SK-N-SH treated with all-trans-retinoic acid at 6 μM for 48 hours (cell line): Measurements from ENCODE around the gene KCNK10.

Experiments used
- ARNTL ChIP-seq: fragments of 450-650 bp; formaldehyde crosslinking; IDR thresholded peaks from 2 replicates; pipeline ENCODE4 v1.5.0; 2020; ENCODE audit warnings: low read depth, mild to moderate bottlenecking, moderate library complexity, borderline replicate concordance
- CSDC2 ChIP-seq: fragments of 250-450 bp; sonication (Bioruptor Pico); IDR thresholded peaks from 2 replicates; pipeline ENCODE4 v1.5.0; 2020; ENCODE audit warnings: mild to moderate bottlenecking, moderate library complexity
- GLIS3 ChIP-seq: fragments of 250-450 bp; sonication (Bioruptor Pico); IDR thresholded peaks from 2 replicates; pipeline ENCODE4 v1.5.0; 2020; ENCODE audit warnings: mild to moderate bottlenecking, moderate library complexity
- PPARA ChIP-seq: fragments of 250-450 bp; sonication (Bioruptor Pico); IDR thresholded peaks from 2 replicates; pipeline ENCODE4 v1.5.0; 2020; ENCODE audit warnings: mild to moderate bottlenecking, borderline replicate concordance
- SNAI2 ChIP-seq: fragments of 250-450 bp; sonication (Bioruptor Pico); IDR thresholded peaks from 2 replicates; pipeline ENCODE4 v1.5.0; 2020; ENCODE audit warnings: mild to moderate bottlenecking, moderate library complexity
- TCF4 ChIP-seq: fragments of 250-450 bp; sonication (Bioruptor Pico); IDR thresholded peaks from 2 replicates; pipeline ENCODE4 v1.8.0; 2021; ENCODE audit warnings: mild to moderate bottlenecking, moderate library complexity, borderline replicate concordance
- ZC3H10 ChIP-seq: fragments of 250-450 bp; sonication (Bioruptor Pico); IDR thresholded peaks from 2 replicates; pipeline ENCODE4 v1.5.1; 2021; ENCODE audit warnings: mild to moderate bottlenecking, moderate library complexity
- ZFP3 ChIP-seq: fragments of 250-450 bp; sonication (Bioruptor Pico); IDR thresholded peaks from 2 replicates; pipeline ENCODE4 v1.5.0; 2020; ENCODE audit warnings: mild to moderate bottlenecking, moderate library complexity
- ZFP30 ChIP-seq: fragments of 450-650 bp; formaldehyde crosslinking; IDR thresholded peaks from 2 replicates; pipeline ENCODE4 v1.5.0; 2022; ENCODE audit warnings: mild to moderate bottlenecking, moderate library complexity
- ZNF8 ChIP-seq: fragments of 450-650 bp; formaldehyde crosslinking; IDR thresholded peaks from 2 replicates; pipeline ENCODE4 v1.5.0; 2020; ENCODE audit warnings: mild to moderate bottlenecking, moderate library complexity
- TF ChIP-seq, protein P1 (sequence below): fragments of 250-450 bp; sonication (Bioruptor Pico); IDR thresholded peaks from 2 replicates; pipeline ENCODE4 v1.5.1; 2021; ENCODE audit warnings: mild to moderate bottlenecking, moderate library complexity
- TF ChIP-seq, protein P2 (sequence below): fragments of 250-450 bp; sonication (Bioruptor Pico); IDR thresholded peaks from 2 replicates; pipeline ENCODE4 v1.8.0; 2020; ENCODE audit warnings: mild to moderate bottlenecking, moderate library complexity, borderline replicate concordance
- TF ChIP-seq, protein P3 (sequence below): fragments of 250-450 bp; sonication (Bioruptor Pico); IDR thresholded peaks from 2 replicates; pipeline ENCODE4 v1.5.1; 2020; ENCODE audit warnings: low read depth, mild to moderate bottlenecking, moderate library complexity
- TF ChIP-seq, protein P4 (sequence below): fragments of 250-450 bp; sonication (Bioruptor Pico); IDR thresholded peaks from 2 replicates; pipeline ENCODE4 v1.5.0; 2020; ENCODE audit warnings: mild to moderate bottlenecking, moderate library complexity

DNA sequence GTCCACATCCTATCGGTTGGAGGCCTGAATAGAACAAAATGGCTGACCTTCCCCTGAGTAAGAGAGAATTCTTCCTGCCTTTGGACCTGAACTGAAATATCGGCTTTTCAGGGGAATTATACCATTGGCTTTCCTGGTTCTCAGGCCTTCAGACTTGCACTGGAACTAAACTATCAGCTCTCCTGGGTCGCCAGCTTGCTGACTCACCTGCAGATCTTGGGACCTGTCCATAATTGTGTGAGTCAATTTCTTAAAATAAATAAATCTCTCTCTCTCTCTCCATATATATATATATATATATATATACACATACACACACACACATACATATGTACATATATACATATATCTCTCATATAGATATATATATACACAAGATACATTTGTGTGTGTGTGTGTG is 41.6 kb downstream of the KCNK10 start:
- TF ChIP-seq ZNF8 (CRISPR knock-in tag) (no peak), GLIS3 (CRISPR knock-in tag) (no peak), PPARA (no peak), ARNTL (CRISPR knock-in tag) (no peak), ZFP30 (CRISPR knock-in tag) (no peak), TCF4 (CRISPR knock-in tag) (no peak), SNAI2 (CRISPR knock-in tag) (no peak), CSDC2 (no peak), ZFP3 (CRISPR knock-in tag) (no peak), ZC3H10 (CRISPR knock-in tag) (no peak)
- TF ChIP-seq, protein P1, sequence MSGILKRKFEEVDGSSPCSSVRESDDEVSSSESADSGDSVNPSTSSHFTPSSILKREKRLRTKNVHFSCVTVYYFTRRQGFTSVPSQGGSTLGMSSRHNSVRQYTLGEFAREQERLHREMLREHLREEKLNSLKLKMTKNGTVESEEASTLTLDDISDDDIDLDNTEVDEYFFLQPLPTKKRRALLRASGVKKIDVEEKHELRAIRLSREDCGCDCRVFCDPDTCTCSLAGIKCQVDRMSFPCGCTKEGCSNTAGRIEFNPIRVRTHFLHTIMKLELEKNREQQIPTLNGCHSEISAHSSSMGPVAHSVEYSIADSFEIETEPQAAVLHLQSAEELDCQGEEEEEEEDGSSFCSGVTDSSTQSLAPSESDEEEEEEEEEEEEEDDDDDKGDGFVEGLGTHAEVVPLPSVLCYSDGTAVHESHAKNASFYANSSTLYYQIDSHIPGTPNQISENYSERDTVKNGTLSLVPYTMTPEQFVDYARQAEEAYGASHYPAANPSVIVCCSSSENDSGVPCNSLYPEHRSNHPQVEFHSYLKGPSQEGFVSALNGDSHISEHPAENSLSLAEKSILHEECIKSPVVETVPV (CRISPR knock-in tag): no peak
- TF ChIP-seq, protein P2, sequence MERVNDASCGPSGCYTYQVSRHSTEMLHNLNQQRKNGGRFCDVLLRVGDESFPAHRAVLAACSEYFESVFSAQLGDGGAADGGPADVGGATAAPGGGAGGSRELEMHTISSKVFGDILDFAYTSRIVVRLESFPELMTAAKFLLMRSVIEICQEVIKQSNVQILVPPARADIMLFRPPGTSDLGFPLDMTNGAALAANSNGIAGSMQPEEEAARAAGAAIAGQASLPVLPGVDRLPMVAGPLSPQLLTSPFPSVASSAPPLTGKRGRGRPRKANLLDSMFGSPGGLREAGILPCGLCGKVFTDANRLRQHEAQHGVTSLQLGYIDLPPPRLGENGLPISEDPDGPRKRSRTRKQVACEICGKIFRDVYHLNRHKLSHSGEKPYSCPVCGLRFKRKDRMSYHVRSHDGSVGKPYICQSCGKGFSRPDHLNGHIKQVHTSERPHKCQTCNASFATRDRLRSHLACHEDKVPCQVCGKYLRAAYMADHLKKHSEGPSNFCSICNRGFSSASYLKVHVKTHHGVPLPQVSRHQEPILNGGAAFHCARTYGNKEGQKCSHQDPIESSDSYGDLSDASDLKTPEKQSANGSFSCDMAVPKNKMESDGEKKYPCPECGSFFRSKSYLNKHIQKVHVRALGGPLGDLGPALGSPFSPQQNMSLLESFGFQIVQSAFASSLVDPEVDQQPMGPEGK (CRISPR knock-in tag): no peak
- TF ChIP-seq, protein P3, sequence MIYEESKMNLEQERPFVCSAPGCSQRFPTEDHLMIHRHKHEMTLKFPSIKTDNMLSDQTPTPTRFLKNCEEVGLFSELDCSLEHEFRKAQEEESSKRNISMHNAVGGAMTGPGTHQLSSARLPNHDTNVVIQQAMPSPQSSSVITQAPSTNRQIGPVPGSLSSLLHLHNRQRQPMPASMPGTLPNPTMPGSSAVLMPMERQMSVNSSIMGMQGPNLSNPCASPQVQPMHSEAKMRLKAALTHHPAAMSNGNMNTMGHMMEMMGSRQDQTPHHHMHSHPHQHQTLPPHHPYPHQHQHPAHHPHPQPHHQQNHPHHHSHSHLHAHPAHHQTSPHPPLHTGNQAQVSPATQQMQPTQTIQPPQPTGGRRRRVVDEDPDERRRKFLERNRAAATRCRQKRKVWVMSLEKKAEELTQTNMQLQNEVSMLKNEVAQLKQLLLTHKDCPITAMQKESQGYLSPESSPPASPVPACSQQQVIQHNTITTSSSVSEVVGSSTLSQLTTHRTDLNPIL (CRISPR knock-in tag): no peak
- TF ChIP-seq, protein P4, sequence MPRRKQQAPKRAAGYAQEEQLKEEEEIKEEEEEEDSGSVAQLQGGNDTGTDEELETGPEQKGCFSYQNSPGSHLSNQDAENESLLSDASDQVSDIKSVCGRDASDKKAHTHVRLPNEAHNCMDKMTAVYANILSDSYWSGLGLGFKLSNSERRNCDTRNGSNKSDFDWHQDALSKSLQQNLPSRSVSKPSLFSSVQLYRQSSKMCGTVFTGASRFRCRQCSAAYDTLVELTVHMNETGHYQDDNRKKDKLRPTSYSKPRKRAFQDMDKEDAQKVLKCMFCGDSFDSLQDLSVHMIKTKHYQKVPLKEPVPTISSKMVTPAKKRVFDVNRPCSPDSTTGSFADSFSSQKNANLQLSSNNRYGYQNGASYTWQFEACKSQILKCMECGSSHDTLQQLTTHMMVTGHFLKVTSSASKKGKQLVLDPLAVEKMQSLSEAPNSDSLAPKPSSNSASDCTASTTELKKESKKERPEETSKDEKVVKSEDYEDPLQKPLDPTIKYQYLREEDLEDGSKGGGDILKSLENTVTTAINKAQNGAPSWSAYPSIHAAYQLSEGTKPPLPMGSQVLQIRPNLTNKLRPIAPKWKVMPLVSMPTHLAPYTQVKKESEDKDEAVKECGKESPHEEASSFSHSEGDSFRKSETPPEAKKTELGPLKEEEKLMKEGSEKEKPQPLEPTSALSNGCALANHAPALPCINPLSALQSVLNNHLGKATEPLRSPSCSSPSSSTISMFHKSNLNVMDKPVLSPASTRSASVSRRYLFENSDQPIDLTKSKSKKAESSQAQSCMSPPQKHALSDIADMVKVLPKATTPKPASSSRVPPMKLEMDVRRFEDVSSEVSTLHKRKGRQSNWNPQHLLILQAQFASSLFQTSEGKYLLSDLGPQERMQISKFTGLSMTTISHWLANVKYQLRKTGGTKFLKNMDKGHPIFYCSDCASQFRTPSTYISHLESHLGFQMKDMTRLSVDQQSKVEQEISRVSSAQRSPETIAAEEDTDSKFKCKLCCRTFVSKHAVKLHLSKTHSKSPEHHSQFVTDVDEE (CRISPR knock-in tag): no peak
